MCF 10A (cell line): Measurements from ENCODE around the gene NRXN3. TPM values are rescaled to one million over a fixed set of nuclear protein-coding genes. Genes with fewer than 3 reads are reported as not detected.

Experiments used
- BruUV-seq: library from RNA; stranded (reverse); fragments of 400-500 nt; replicated peaks from 2 replicates; lab custom pipeline; 2021; lab: Mats Ljungman, UMichigan
- CTCF ChIA-PET: fragments of 300-600 bp; sonication (Branson Sonifier 250); formaldehyde crosslinking; extraction: SDS; loops from one replicate; lab custom pipeline; 2021; ENCODE audit warnings: antibody characterized with exemption, inconsistent platforms; lab: Yijun Ruan, JAX
- POLR2A ChIA-PET: fragments of 300-600, 350-650 bp; sonication (Branson Sonifier 250); formaldehyde crosslinking; extraction: SDS; loops from one replicate; lab custom pipeline; 2020; ENCODE audit warnings: antibody characterized with exemption, inconsistent platforms; lab: Yijun Ruan, JAX
- DNase-seq: peaks from one replicate; pipeline ENCODE4 v3.0.0-alpha.2; 2018; ENCODE audit not compliant: unreplicated experiment
- H3K27ac Mint-ChIP-seq: one replicate; pipeline ENCODE4 v1.8.0; 2022; ENCODE audit warnings: mild to moderate bottlenecking, low read depth, mixed read lengths; ENCODE audit not compliant: unreplicated experiment
- H3K27me3 Mint-ChIP-seq: one replicate; pipeline ENCODE4 v1.8.0; 2022; ENCODE audit warnings: mixed read lengths; ENCODE audit not compliant: insufficient read depth, unreplicated experiment
- H3K36me3 Mint-ChIP-seq: one replicate; pipeline ENCODE4 v1.8.0; 2022; ENCODE audit warnings: mild to moderate bottlenecking, moderate library complexity, mixed read lengths; ENCODE audit not compliant: insufficient read depth, unreplicated experiment
- H3K4me1 Mint-ChIP-seq: one replicate; pipeline ENCODE4 v1.8.0; 2022; ENCODE audit warnings: mixed read lengths; ENCODE audit not compliant: insufficient read depth, unreplicated experiment
- H3K4me3 Mint-ChIP-seq: one replicate; pipeline ENCODE4 v1.8.0; 2022; ENCODE audit warnings: mild to moderate bottlenecking, moderate library complexity, mixed read lengths; ENCODE audit not compliant: unreplicated experiment
- H3K9me3 Mint-ChIP-seq: one replicate; pipeline ENCODE4 v1.8.0; 2022; ENCODE audit warnings: mixed read lengths; ENCODE audit not compliant: unreplicated experiment
- CTCF ChIP-seq: fragments of 200-600 bp; IDR thresholded peaks from one replicate; pipeline ENCODE4 v1.8.0; 2022; ENCODE audit warnings: antibody characterized with exemption, mild to moderate bottlenecking; ENCODE audit not compliant: unreplicated experiment
- intact Hi-C: fragments of 100-400 bp; cut with micrococcal nuclease; formaldehyde crosslinking; loops from 2 replicates; pipeline ENCODE4 v1.14.1; 2022
- total RNA-seq: library from RNA; stranded (reverse); gene quantifications from 2 replicates; pipeline ENCODE4 v1.2.3, GENCODE V29; 2022

Gene NRXN3
- total RNA-seq, 1 experiment from 2014 or later = not detected

GRCh38 chr14:78652727-78653126 lies 482.6 kb downstream of the NRXN3 start:
- no peak for DNase-seq
- no peak for TF ChIP-seq CTCF
- POLR2A ChIA-PET = no interaction called here
- intact Hi-C loops = no loop called here
- Mint-ChIP-seq H3K4me1 (no peaks in the 10 kb centered on the region), H3K27ac (no peak overlapping the region), H3K27me3 (peaks cover 19% of the 10 kb centered on the region), H3K36me3 (no peaks in the 10 kb centered on the region), H3K4me3 (no peak overlapping the region), H3K9me3 (peaks cover 15% of the 10 kb centered on the region)
- CTCF ChIA-PET = no interaction called here
- BruUV-seq = no TSS peak

- H3K4me3 Mint-ChIP-seq = no peak overlapping the region
- H3K36me3 Mint-ChIP-seq = no peaks in the 10 kb centered on the region
- ChIA-PET POLR2A (no interaction called here), CTCF (no interaction called here)
- no peak overlapping the region for H3K27ac Mint-ChIP-seq
- BruUV-seq = no TSS peak
- TF ChIP-seq CTCF = no peak
- DNase-seq = no peak
- intact Hi-C loops = no loop called here
- peaks cover 23% of the 10 kb centered on the region for H3K27me3 Mint-ChIP-seq
- H3K4me1 Mint-ChIP-seq = no peaks in the 10 kb centered on the region
- peaks cover 15% of the 10 kb centered on the region for H3K9me3 Mint-ChIP-seq
Observed at GRCh38 chr14:78653173-78653572, 483.0 kb downstream of the NRXN3 start.

- Mint-ChIP-seq H3K4me1 (no peaks in the 10 kb centered on the region), H3K27ac (no peak overlapping the region), H3K36me3 (no peaks in the 10 kb centered on the region), H3K4me3 (no peak overlapping the region), H3K9me3 (peaks cover 7% of the 10 kb centered on the region), H3K27me3 (peaks cover 33% of the 10 kb centered on the region)
- no peak for DNase-seq
- BruUV-seq = no TSS peak
- TF ChIP-seq CTCF = no peak
- intact Hi-C loops = no loop called here
- ChIA-PET POLR2A (no interaction called here), CTCF (no interaction called here)
Observed at GRCh38 chr14:78657451-78657850, 487.3 kb downstream of the NRXN3 start.

- TF ChIP-seq CTCF = no peak
- H3K9me3 Mint-ChIP-seq = no peaks in the 10 kb centered on the region
- H3K4me3 Mint-ChIP-seq = no peak overlapping the region
- no peaks in the 10 kb centered on the region for H3K4me1 Mint-ChIP-seq
- H3K27me3 Mint-ChIP-seq = peaks cover 40% of the 10 kb centered on the region
- BruUV-seq = no TSS peak
- DNase-seq = no peak
- H3K36me3 Mint-ChIP-seq = no peaks in the 10 kb centered on the region
- no peak overlapping the region for H3K27ac Mint-ChIP-seq
- ChIA-PET CTCF (interaction anchor here (0.6 kb wide), 1 partner anchor 8 kb away, joined by 3 read pairs; no protein-coding TSS in a partner anchor), POLR2A (no interaction called here)
- intact Hi-C loops = no loop called here
Observed at GRCh38 chr14:78664841-78665240, 494.7 kb downstream of the NRXN3 start.
